A673 (cell line): Measurements from ENCODE around the gene TBC1D16.

ENCODE experiments used
- EZH2 ChIP-seq: fragments of 200-600 bp; sonication (generic); IDR thresholded peaks from 2 replicates; pipeline ENCODE4 v1.6.1; 2017; ENCODE audit warnings: borderline replicate concordance, low read depth, mild to moderate bottlenecking, mixed read lengths, antibody characterized with exemption, low read length; ENCODE audit not compliant: poor library complexity, severe bottlenecking
- TF ChIP-seq, protein P1 (sequence below): fragments of 300-800, 200-600 bp; sonication (generic); conservative IDR thresholded peaks from 2 replicates; pipeline ENCODE4 v1.5.1; 2017; ENCODE audit warnings: low read depth, mild to moderate bottlenecking, antibody characterized with exemption, low read length, moderate library complexity, mixed read lengths

DNA sequence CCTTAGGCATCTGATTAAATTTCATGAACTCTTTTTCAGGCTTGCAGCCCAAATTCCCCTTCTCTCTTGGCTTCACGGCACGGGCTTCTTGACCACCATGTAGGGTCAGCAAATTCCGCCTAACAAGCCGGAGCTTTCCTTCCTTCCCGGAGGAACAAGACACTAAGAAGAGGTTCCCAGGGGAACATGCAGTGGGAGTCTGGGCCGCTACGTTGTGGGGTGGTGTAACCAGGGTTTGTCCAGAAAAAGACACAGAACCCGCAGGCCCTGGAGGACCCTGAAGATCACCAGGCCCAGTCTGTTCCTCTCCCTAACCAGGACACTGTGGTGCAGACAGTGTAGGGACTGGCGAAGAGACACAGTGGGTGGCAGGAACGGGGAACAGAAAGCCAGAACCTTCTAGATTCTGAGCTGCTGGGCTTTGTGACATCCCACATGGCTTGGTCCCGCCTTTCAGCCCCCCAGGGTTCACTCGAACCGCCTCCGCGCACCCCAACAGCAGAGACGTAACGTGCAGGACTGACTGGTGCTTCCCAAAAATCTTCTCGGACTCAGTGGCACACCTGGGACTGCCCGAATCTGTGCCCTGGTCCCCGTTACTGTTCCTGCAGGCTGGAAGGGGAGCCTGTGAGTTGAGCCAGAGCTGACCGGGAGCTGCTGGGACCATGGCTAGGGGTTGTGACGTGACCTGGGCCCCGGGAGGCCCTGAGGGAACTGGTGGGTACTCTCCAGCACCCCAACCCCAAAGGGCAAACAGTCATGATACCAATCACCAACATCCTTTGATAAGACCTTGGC, 55.2 kb downstream of the TBC1D16 start:
- no peak for TF ChIP-seq EZH2
- TF ChIP-seq, protein P1, sequence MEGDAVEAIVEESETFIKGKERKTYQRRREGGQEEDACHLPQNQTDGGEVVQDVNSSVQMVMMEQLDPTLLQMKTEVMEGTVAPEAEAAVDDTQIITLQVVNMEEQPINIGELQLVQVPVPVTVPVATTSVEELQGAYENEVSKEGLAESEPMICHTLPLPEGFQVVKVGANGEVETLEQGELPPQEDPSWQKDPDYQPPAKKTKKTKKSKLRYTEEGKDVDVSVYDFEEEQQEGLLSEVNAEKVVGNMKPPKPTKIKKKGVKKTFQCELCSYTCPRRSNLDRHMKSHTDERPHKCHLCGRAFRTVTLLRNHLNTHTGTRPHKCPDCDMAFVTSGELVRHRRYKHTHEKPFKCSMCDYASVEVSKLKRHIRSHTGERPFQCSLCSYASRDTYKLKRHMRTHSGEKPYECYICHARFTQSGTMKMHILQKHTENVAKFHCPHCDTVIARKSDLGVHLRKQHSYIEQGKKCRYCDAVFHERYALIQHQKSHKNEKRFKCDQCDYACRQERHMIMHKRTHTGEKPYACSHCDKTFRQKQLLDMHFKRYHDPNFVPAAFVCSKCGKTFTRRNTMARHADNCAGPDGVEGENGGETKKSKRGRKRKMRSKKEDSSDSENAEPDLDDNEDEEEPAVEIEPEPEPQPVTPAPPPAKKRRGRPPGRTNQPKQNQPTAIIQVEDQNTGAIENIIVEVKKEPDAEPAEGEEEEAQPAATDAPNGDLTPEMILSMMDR: no peak
